H1 (cell line): ENCODE results near the gene TLE5. TPM values are rescaled to one million over a fixed set of nuclear protein-coding genes. Genes with fewer than 3 reads are reported as not detected.

Experiments used
- CTCF ChIA-PET: fragments of 300-600 bp; sonication (Branson Sonifier 250); formaldehyde crosslinking; loops from one replicate; lab custom pipeline; 2021; ENCODE audit not compliant: partially characterized antibody; lab: Charles Lee
- POLR2A ChIA-PET: fragments of 300-600 bp; sonication (Branson Sonifier 250); formaldehyde crosslinking; loops from one replicate; lab custom pipeline; 2021; ENCODE audit warnings: inconsistent platforms; ENCODE audit not compliant: partially characterized antibody; lab: Charles Lee
- DNase-seq, 2 experiments: peaks; one replicate each; pipeline versions ENCODE4 v3.0.0 to v3.0.0-alpha.2; 2010 to 2022; ENCODE audit warnings: low spot score in 2 of 2, low read depth in 1 of 2, mixed read lengths in 1 of 2
- FAIRE-seq: peaks from 2 replicates; lab custom pipeline; 2011; peaks lifted over from hg19 to GRCh38; lab: Jason Lieb, UNC
- H2AFZ ChIP-seq: 2 replicates; pipeline ENCODE4 v1.8.1; 2012; ENCODE audit warnings: low read length, inconsistent platforms
- H2AK5ac ChIP-seq: 2 replicates; pipeline ENCODE4 v1.6.1; 2013; ENCODE audit warnings: low read depth, low read length
- H2BK120ac ChIP-seq: replicated peaks from 2 replicates; pipeline ENCODE3; 2013; ENCODE audit warnings: low read depth, low read length, inconsistent platforms
- H2BK12ac ChIP-seq: 2 replicates; pipeline ENCODE4 v1.6.1; 2013; ENCODE audit warnings: low read depth, low read length
- H2BK15ac ChIP-seq: 2 replicates; pipeline ENCODE4 v1.6.1; 2013; ENCODE audit warnings: low read length
- H2BK20ac ChIP-seq: 2 replicates; pipeline ENCODE4 v1.6.1; 2013; ENCODE audit warnings: low read length
- H2BK5ac ChIP-seq: 2 replicates; pipeline ENCODE4 v1.6.1; 2013; ENCODE audit warnings: low read depth, low read length
- H3K14ac ChIP-seq: 2 replicates; pipeline ENCODE4 v1.6.1; 2013; ENCODE audit warnings: inconsistent platforms; ENCODE audit not compliant: insufficient read length
- H3K18ac ChIP-seq: 2 replicates; pipeline ENCODE4 v1.6.1; 2013; ENCODE audit warnings: low read length; ENCODE audit errors: extremely low read depth
- H3K23ac ChIP-seq: 2 replicates; pipeline ENCODE4 v1.6.1; 2013; ENCODE audit warnings: inconsistent platforms; ENCODE audit not compliant: insufficient read length
- H3K23me2 ChIP-seq: 2 replicates; pipeline ENCODE4 v1.6.1; 2013; ENCODE audit warnings: low read depth, low read length
- H3K27ac ChIP-seq: 2 replicates; pipeline ENCODE4 v1.6.1; 2011; ENCODE audit warnings: low read depth, low read length, inconsistent platforms
- H3K27me3 ChIP-seq, 4 experiments: replicated peaks in 1 of 4; 1 replicate in 1 of 4; 2 replicates in 3 of 4; pipeline versions ENCODE4 v1.6.1 to v1.8.1; 2011 to 2013; ENCODE audit warnings: low read length in 3 of 4, mild to moderate bottlenecking in 3 of 4, inconsistent platforms in 2 of 4, mixed read lengths in 2 of 4, moderate library complexity in 1 of 4; ENCODE audit not compliant: control insufficient read depth in 3 of 4, insufficient read depth in 3 of 4; ENCODE audit errors: extremely low read depth in 1 of 4
- H3K36me3 ChIP-seq, 4 experiments: 2 replicates each; pipeline versions ENCODE4 v1.6.1 to v1.8.1; 2011 to 2013; ENCODE audit warnings: mild to moderate bottlenecking in 4 of 4, low read length in 3 of 4, moderate library complexity in 2 of 4, control low read depth in 1 of 4, inconsistent platforms in 1 of 4; ENCODE audit not compliant: insufficient read depth in 4 of 4, control insufficient read depth in 2 of 4
- H3K4ac ChIP-seq: replicated peaks from 2 replicates; pipeline ENCODE3; 2013; ENCODE audit warnings: low read length, low read depth, mixed read lengths, inconsistent platforms; ENCODE audit not compliant: insufficient read length
- H3K4me1 ChIP-seq, 4 experiments: replicated peaks in 1 of 4; 1 replicate in 1 of 4; 2 replicates in 3 of 4; pipeline versions ENCODE4 v1.6.1 to v1.8.1; 2011 to 2013; ENCODE audit warnings: low read length in 3 of 4, inconsistent platforms in 2 of 4, mixed read lengths in 1 of 4; ENCODE audit not compliant: insufficient read depth in 4 of 4, control insufficient read depth in 3 of 4
- H3K4me2 ChIP-seq, 2 experiments: 2 replicates each; pipeline versions ENCODE4 v1.6.1 to v1.8.1; 2011 to 2013; ENCODE audit warnings: low read depth in 2 of 2, low read length in 2 of 2, control low read depth in 1 of 2, inconsistent platforms in 1 of 2, mild to moderate bottlenecking in 1 of 2; ENCODE audit not compliant: insufficient read depth in 1 of 2
- H3K4me3 ChIP-seq, 4 experiments: fragments of 200-600, 300-600 bp in 1 of 4; sonication (generic), shearing (Covaris generic), sonication (Bioruptor Twin) in 1 of 4; 2 replicates each; pipeline versions ENCODE4 v1.5.1 to v1.8.1; 2011 to 2016; ENCODE audit warnings: low read length in 4 of 4, low read depth in 3 of 4, control low read depth in 2 of 4, inconsistent platforms in 2 of 4, mild to moderate bottlenecking in 2 of 4, mixed read lengths in 1 of 4, moderate library complexity in 1 of 4; ENCODE audit not compliant: insufficient read depth in 2 of 4; ENCODE audit errors: extremely low read depth in 1 of 4
- H3K56ac ChIP-seq: replicated peaks from 2 replicates; pipeline ENCODE3; 2013; ENCODE audit warnings: low read depth, mild to moderate bottlenecking, mixed read lengths, low read length, inconsistent platforms; ENCODE audit not compliant: insufficient read length
- H3K79me1 ChIP-seq: 2 replicates; pipeline ENCODE4 v1.6.1; 2013; ENCODE audit warnings: low read depth, low read length, control low read depth
- H3K79me2 ChIP-seq, 2 experiments: 2 replicates each; pipeline versions ENCODE4 v1.6.1 to v1.8.1; 2012 to 2013; ENCODE audit warnings: low read length in 2 of 2, mild to moderate bottlenecking in 2 of 2, inconsistent platforms in 1 of 2; ENCODE audit not compliant: insufficient read depth in 2 of 2, control insufficient read depth in 1 of 2
- H3K9ac ChIP-seq, 4 experiments: replicated peaks in 1 of 4; 1 replicate in 1 of 4; 2 replicates in 3 of 4; pipeline versions ENCODE4 v1.6.1 to v1.8.1; 2011 to 2013; ENCODE audit warnings: low read depth in 3 of 4, low read length in 3 of 4, control low read depth in 2 of 4, mild to moderate bottlenecking in 2 of 4, moderate library complexity in 2 of 4, inconsistent platforms in 1 of 4; ENCODE audit errors: extremely low read depth in 1 of 4
- H3K9me3 ChIP-seq, 2 experiments: 2 replicates each; pipeline versions ENCODE4 v1.6.1 to v1.8.1; 2012 to 2013; ENCODE audit warnings: mild to moderate bottlenecking in 2 of 2, moderate library complexity in 2 of 2, control low read depth in 1 of 2, inconsistent platforms in 1 of 2, low read depth in 1 of 2, low read length in 1 of 2, mixed read lengths in 1 of 2; ENCODE audit not compliant: insufficient read depth in 2 of 2
- H4K20me1 ChIP-seq, 2 experiments: replicated peaks in 1 of 2; 2 replicates each; pipeline versions ENCODE3 to v1.8.1; 2011 to 2013; ENCODE audit warnings: inconsistent platforms in 2 of 2, low read length in 2 of 2, mild to moderate bottlenecking in 1 of 2; ENCODE audit not compliant: insufficient read depth in 2 of 2, control insufficient read depth in 1 of 2
- H4K5ac ChIP-seq: 2 replicates; pipeline ENCODE4 v1.6.1; 2013; ENCODE audit warnings: low read length, low read depth, mixed read lengths, inconsistent platforms; ENCODE audit not compliant: insufficient read length
- H4K8ac ChIP-seq: 2 replicates; pipeline ENCODE4 v1.8.0; 2013; ENCODE audit warnings: mild to moderate bottlenecking, moderate library complexity, low read length, inconsistent platforms; ENCODE audit not compliant: insufficient read depth; ENCODE audit errors: extremely low read depth
- H4K91ac ChIP-seq: replicated peaks from 2 replicates; pipeline ENCODE3; 2013; ENCODE audit warnings: low read length, mixed read lengths, inconsistent platforms; ENCODE audit not compliant: insufficient read length
- BACH1 ChIP-seq: IDR thresholded peaks from 2 replicates; pipeline ENCODE4 v1.6.1; 2012; ENCODE audit warnings: low read length, improper control_type of control experiment
- CEBPB ChIP-seq: IDR thresholded peaks from 2 replicates; pipeline ENCODE4 v1.6.1; 2012; ENCODE audit warnings: low read depth, low read length
- KDM4A ChIP-seq: IDR thresholded peaks from one replicate; pipeline ENCODE4 v1.7.1; 2012; ENCODE audit warnings: low read depth, mild to moderate bottlenecking, moderate library complexity, low read length, inconsistent platforms; ENCODE audit not compliant: severe bottlenecking
- WGBS, 2 experiments: shearing (Covaris generic) in 1 of 2; methylation state at CpG; one replicate each; pipeline versions ENCODE4 v1.1.6 to v1.1.7; 2013 to 2015; ENCODE audit warnings: low lambda C conversion rate in 2 of 2, mixed read lengths in 2 of 2, inconsistent platforms in 1 of 2, low coverage in 1 of 2, missing lambda C conversion rate in 1 of 2; ENCODE audit not compliant: insufficient replicate concordance in 2 of 2, insufficient coverage in 1 of 2, insufficient read length in 1 of 2; ENCODE audit errors: extremely low coverage in 1 of 2, missing lambda C conversion rate in 1 of 2; 5-methylcytosine and 5-hydroxymethylcytosine counted together
- polyA plus RNA-seq, 7 experiments: library from polyadenylated mRNA; depleted of rRNA in 3 of 7; stranded (reverse) in 5 of 7; unstranded in 2 of 7; fragments of >200 nt in 5 of 7; fragments of 200-250 nt in 2 of 7; gene quantifications; 1 replicate in 5 of 7; 2 replicates in 1 of 7; 4 replicates in 1 of 7; pipeline versions ENCODE4 v1.2.1 to v1.2.3, GENCODE V29; 2011 to 2013; ENCODE audit warnings: missing spikeins in 2 of 7, mixed read lengths in 2 of 7
- total RNA-seq: library from RNA; stranded (reverse); fragmentation: NEBNext Ultra II Directional; extraction: Animal tissue kit (Norgen Biotek cat#: 25700); gene quantifications from 2 replicates; pipeline ENCODE4 v1.2.1, GENCODE V29; 2021

Gene TLE5
- total and polyA plus RNA-seq, 2 of the 8 experiments (the other 6 are each of a cell fraction or from before 2014, with no cell fraction given) = 187 to 285 TPM

GRCh38 chr19:3065675-3066357 is 3.5 kb upstream of the TLE5 start:
- Histone ChIP-seq H3K27me3 (peaks cover 0 to 3% (median 0%) of the 10 kb centered on the region in 4 experiments; a peak in 1 of 7 replicates), H3K23me2 (peaks cover 2% of the 10 kb centered on the region; the same call in 1 of the 2 replicates), H3K56ac (no peak overlapping the region), H4K5ac (no peak overlapping the region), H3K9me3 (no peaks in the 10 kb centered on the region), H3K14ac (no peak overlapping the region), H2BK120ac (no peak overlapping the region), H4K91ac (no peak overlapping the region), H3K9ac (no peak overlapping the region), H3K4ac (no peak overlapping the region), H3K4me2 (no peak overlapping the region), H2AFZ (no peak overlapping the region), H2BK20ac (no peak overlapping the region), H3K4me1 (peaks cover 0 to 4% (median 1%) of the 10 kb centered on the region in 4 experiments; a peak in 2 of 7 replicates), H3K79me2 (no peaks in the 10 kb centered on the region), H3K18ac (no peak overlapping the region), H2AK5ac (no peak overlapping the region), H2BK12ac (no peak overlapping the region), H4K20me1 (no peaks in the 10 kb centered on the region), H3K36me3 (no peaks in the 10 kb centered on the region), H3K27ac (no peak overlapping the region), H3K79me1 (no peaks in the 10 kb centered on the region), H2BK5ac (no peak overlapping the region), H3K4me3 (no peak overlapping the region), H4K8ac (no peak overlapping the region; the same call in 1 of the 2 replicates), H2BK15ac (no peak overlapping the region), H3K23ac (no peak overlapping the region)
- ChIA-PET CTCF (interaction anchor here (0.6 to 1.7 kb wide), 4 partner anchors 10 to 94 kb away, joined by 3 to 6 read pairs (median 4); no protein-coding TSS in a partner anchor), POLR2A (interaction anchor here (0.6 to 1.6 kb wide), 7 partner anchors 10 to 115 kb away, joined by 3 to 4 read pairs (median 3); no protein-coding TSS in a partner anchor)
- DNase-seq (no peak), FAIRE-seq (no peak)
- 75% methylated on average over 13 of the region's 15 CpGs; no CpG with 5 or more reads in 1 of the 2 experiments for WGBS, 2 experiments
- TF ChIP-seq BACH1 (no peak), KDM4A (no peak), CEBPB (no peak)
